Fibroblast of peridontal ligament (primary cell): ENCODE measurements around the gene DET1.

ENCODE experiments used
- DNase-seq: peaks from one replicate; pipeline ENCODE4 v3.0.0-alpha.2; 2010; ENCODE audit errors: extremely low read depth

The DET1 gene

GRCh38 chr15:88467073-88467934, 79.2 kb downstream of the DET1 start, which contains the start of the genes MRPL46 and MRPS11:
TSS of gene MRPL46 (minus strand) at chr15:88467388. CDS start at chr15:88467377, 11 bp downstream.
TSS of gene MRPS11 (plus strand) at chr15:88467708. CDS start at chr15:88467718, 10 bp downstream.
- peak; percentile 86 for DNase-seq

DNA sequence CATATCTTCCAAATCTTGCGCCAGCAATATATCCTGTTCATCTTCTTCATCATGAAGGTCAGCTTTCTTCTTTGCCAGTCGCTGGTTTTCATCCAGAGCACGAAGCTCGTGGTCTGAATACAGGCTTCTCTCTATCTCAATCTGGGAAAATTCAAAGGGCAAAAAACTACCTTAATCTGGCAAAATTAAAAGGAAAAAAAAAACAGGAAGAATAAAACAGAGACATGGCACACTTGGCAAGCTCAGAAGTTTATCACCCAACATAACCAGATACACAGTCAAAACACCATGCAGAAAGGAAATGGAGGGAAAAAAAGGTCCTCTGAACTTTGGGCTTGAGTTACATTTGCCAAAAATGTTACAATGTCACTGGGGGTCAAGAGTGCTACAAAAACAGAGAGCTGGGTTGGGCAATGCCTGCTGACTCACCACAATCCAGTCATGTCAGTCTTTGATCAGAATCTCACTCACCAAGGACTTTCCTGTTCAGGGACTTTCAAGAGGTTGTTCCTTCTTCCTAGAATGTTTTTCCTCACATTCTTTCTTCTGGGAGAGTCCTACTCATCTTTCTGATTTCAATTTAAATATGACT, 80.8 kb downstream of the DET1 start:
- peak; percentile 43 for DNase-seq

- DNase-seq = no peak
Observed at GRCh38 chr15:88463870-88464532, 82.5 kb downstream of the DET1 start.
